M059J (cell line): ENCODE measurements around the gene CEMP1. TPM values are rescaled to one million over a fixed set of nuclear protein-coding genes. Genes with fewer than 3 reads are reported as not detected.
"Not testable (repeated sequence)": the region's sequence is repeated elsewhere in the genome, so short reads cannot be mapped to it uniquely, and the experiment has no call there.

ENCODE experiments used
- DNase-seq: peaks from one replicate; pipeline ENCODE4 v3.0.0-alpha.2; 2012; ENCODE audit warnings: low read depth
- total RNA-seq: library from RNA; depleted of rRNA; stranded (reverse); fragments of >200 nt; shearing (Covaris generic); gene quantifications from 2 replicates; pipeline ENCODE4 v1.2.3, GENCODE V29; 2014

Gene CEMP1
- total RNA-seq, 1 experiment from 2014 or later: not detected

GRCh38 chr16:2535625-2536013 lies 4.4 kb upstream of the CEMP1 start:
- DNase-seq: peak; percentile 38

GRCh38 chr16:2534335-2534734 lies 3.1 kb upstream of the CEMP1 start:
- DNase-seq: not testable (repeated sequence)

GRCh38 chr16:2533912-2534311 lies 2.7 kb upstream of the CEMP1 start:
- no peak for DNase-seq

GRCh38 chr16:2533142-2533755 lies 2.0 kb upstream of the CEMP1 start:
- DNase-seq: not testable (repeated sequence)

- DNase-seq: peak; percentile 54
Measured at GRCh38 chr16:2532494-2533141, 1.4 kb upstream of the CEMP1 start.

- peak; percentile 96 for DNase-seq
Measured at GRCh38 chr16:2531696-2532493, 687 bp upstream of the CEMP1 start.

GRCh38 chr16:2530629-2531318 lies 434 bp downstream of the CEMP1 start:
- no peak for DNase-seq

- no peak for DNase-seq
Measured at GRCh38 chr16:2529961-2530628, 1.1 kb downstream of the CEMP1 start.

GRCh38 chr16:2529061-2529931 lies 1.9 kb downstream of the CEMP1 start:
- DNase-seq: no peak

GRCh38 chr16:2528161-2529060 lies 2.8 kb downstream of the CEMP1 start:
- no peak for DNase-seq

- DNase-seq: no peak
Measured at GRCh38 chr16:2527784-2528100, 3.5 kb downstream of the CEMP1 start.

- no peak for DNase-seq
Measured at GRCh38 chr16:2527071-2527783, 4.0 kb downstream of the CEMP1 start.

GRCh38 chr16:2526135-2526534 lies 5.1 kb downstream of the CEMP1 start:
- DNase-seq: no peak

- DNase-seq: no peak
Measured at GRCh38 chr16:2524339-2524938, 6.8 kb downstream of the CEMP1 start.

- no peak for DNase-seq
Measured at GRCh38 chr16:2523801-2524231, 7.4 kb downstream of the CEMP1 start.

GRCh38 chr16:2520784-2521531 lies 10.2 kb downstream of the CEMP1 start:
- no peak for DNase-seq

GRCh38 chr16:2520097-2520783 lies 11.0 kb downstream of the CEMP1 start, which contains the start of gene AMDHD2:
Gene AMDHD2, plus strand, starts transcription at chr16:2520371. Its CDS starts 88 bp downstream, at chr16:2520459.
- DNase-seq: peak; percentile 85
